EL (cell line): Measurements from ENCODE around the gene PHLPP1.
A peak's percentile ranks its signal among the peaks of the same experiment; 100 is the strongest.
"Not testable (repeated sequence)": the region's sequence is repeated elsewhere in the genome, so short reads cannot be mapped to it uniquely, and the experiment has no call there.

Experiments
- DNase-seq: peaks from one replicate; pipeline ENCODE4 v3.0.0-alpha.2; 2016

The PHLPP1 gene

DNA sequence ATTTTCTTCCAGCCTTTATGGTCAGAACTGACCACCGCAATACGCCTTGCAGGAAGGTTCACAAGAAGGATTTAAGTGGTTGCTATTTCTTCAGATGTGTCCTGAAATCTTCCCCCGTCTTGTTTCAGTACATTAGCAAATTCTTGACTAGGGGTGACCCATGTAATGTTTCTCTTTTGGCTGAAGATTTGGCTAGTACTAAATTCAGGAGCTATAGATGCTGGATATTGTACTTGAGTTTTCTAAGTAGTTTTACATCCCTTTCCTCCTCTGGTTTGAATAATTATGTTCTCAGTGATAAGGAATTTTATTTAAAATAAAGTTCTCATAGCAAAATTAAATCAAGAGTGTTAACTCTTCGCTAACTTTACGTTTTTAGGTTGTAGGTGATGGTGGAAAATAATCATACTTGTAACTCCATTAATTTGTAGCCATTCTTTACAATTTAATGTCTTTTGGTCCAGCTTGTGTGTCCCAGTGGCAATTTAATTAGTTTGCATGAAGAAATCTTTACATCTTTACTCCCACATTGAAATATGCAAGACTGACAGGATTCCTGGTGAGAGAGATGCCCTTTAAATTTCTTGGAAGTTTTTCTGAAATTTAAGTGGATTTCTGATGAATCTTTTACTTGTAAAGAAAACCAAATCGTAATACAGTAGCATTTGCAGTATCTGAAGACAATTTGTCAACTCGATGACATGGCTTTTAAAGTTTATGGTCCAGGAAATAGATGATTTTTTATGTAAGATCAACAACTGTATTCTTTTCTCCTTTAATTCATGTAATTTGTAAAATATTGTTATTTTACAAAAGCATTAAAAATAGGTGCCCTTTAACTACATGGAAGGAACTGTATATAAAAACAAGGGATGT lies 2.8 kb downstream of the PHLPP1 start:
- DNase-seq: peak; percentile 11

DNA sequence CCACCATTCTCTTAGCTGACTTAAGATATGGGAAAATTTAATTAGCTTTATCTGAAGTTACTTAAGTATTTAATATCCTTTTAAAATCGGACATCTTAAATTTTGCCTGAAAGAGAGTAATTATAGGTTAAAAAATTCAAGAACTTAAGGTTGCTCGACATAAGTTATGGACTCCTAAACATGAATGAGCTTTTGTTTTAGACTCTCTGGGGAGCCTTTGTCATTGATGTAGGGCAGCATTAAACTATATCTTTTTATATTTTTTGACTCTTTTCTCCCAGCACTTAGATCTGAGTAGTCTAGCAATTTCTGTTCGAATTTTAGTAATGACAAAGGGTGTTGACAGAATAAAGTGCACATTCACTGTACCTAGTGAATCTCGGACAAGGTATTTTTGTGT lies 4.7 kb downstream of the PHLPP1 start:
- DNase-seq: no peak

DNA sequence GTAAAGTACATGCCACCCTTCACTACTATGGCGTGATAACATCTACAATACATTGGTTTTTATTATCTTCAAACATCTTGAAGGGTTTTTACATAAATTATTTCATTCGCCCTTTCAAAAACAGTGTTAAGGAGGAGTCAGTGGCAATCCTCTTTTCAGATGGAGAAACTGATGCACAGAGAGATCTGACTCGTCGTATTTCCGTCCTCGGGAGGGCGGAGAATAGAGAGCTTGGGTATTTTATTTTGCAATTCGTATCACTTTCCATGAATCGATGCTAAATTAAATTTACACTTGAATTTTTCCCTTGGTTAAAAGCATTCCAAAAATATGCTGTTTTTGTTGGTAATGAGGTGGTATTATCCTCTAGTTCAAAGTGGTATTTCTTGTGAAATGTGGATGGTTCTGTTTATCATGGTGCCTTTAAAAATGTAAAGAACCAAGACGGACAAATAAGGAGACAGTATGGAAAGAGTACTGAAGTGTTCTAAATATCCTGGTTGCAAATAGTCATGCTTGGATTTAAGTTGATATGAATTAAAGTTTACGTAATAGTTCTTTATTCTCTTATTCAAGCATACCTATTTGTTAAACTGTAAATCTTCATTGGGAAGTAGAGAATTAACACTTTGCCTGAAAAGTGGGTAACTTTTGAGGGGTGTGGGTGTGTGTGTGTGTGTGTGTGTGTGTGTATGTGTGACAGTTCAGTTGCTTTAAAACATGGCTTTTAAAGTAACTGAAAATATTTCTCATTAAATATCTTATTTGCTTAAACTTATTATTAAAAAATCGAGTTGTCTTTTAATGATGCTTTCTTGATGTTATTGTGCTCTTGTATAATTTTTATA lies 5.6 kb downstream of the PHLPP1 start:
- DNase-seq: no peak

DNA sequence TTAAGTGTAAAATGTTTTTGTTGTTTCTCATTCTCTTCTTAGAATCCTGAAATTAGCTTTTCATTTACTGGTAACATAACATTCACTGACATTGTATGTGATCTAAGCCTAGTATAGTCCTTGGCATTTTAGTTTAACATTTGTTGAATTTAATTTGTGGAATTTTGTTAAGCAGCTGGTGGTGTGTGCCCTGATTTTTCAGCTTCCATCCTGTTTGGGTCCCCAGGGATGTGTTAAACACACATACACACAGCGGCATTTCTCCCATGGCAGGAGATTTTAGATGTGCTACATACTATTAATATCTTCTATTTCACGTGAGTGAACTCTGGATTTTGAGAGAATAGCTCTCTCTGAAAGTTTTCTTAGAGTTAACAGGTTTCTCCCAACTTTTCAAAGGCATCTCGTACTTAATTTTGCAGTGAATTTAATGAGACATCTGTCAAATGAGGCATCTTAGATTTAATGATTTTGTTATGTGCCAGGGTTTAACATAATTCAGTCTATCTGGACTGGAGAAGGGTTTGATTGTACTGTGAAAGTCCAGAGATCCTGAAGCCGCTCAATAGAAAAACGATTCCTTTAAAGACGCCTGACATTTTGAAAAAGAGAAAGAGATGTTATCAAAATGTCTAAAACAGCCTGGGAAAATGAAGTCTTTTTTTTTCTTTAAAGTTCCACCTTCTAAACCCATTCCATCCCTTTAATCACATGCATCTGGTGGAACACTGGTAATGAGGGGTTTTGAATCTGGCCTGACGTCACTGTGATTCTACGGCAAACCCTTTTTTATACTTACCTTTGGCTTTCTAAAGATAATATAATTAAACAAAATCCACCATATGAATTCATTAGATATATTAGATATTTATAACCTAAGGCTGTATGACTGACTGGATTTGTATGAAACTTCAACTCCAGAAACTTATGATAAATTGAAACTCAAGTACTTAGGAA lies 6.8 kb downstream of the PHLPP1 start:
- no peak for DNase-seq

DNA sequence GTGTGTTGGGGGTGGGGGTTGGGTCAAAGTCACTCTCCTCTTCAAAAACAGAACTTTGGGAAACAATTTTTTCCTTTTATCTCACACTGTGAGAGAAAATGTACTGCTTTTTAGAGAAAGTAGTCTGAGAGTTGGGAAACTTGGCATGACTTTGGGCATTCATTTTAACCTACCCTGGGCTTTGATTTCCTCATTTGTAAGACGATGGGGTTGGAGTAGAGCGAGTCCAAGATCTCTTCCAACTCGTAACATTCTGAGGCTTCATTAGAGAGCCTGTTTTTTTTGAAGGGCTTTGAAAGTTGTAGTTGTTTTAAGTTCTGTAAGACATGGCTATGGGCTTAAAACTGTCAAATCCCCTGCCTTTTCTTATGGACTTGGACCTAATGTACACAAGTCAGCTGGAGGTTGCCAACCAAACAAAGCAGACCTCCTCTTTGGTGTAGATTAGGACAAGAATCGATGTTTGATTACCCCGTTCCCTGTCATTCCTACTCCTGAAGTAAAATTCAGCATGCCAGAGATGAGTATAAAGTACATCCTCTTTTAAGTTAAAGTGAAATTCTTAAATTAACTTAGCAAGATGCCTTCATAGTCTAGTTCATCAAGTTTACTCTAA lies 8.4 kb downstream of the PHLPP1 start:
- DNase-seq: no peak

DNA sequence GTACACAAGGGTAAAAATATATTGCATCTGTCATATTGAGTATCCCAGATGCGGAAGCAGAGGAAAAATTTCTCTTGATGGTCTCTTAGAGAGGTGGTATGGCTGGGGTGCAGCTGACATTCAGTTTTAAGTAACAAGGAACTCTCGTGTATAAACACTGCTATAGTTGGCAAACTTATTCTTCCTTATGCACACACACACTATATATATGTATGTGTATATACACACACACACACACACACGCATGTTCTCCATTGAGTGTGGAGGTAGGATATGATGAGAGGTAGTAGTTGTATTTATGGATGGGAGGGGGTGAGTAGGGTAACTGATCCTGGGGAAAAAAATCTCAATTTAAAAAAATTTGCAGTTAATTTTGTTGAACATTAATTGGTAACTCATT lies 10.6 kb downstream of the PHLPP1 start:
- DNase-seq: no peak

DNA sequence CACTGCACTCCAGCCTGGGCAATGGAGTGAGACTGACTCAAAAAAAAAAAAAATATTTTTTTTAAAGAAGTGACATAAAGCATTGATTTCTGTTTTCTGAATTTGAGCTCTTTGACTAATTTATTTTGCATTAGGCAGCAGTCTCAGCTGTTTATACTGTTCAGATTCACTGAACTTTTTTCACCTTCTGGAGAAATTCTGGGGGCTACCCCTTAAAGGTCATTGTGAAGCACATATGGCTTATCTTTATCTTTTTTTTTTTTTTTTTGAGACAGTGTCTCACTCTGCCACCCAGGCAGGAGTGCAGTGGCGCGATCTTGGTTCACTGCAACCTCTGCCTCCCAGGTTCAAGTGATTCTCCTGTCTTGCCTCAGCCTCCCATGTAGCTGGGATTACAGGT lies 12.9 kb downstream of the PHLPP1 start:
- no peak for DNase-seq

DNA sequence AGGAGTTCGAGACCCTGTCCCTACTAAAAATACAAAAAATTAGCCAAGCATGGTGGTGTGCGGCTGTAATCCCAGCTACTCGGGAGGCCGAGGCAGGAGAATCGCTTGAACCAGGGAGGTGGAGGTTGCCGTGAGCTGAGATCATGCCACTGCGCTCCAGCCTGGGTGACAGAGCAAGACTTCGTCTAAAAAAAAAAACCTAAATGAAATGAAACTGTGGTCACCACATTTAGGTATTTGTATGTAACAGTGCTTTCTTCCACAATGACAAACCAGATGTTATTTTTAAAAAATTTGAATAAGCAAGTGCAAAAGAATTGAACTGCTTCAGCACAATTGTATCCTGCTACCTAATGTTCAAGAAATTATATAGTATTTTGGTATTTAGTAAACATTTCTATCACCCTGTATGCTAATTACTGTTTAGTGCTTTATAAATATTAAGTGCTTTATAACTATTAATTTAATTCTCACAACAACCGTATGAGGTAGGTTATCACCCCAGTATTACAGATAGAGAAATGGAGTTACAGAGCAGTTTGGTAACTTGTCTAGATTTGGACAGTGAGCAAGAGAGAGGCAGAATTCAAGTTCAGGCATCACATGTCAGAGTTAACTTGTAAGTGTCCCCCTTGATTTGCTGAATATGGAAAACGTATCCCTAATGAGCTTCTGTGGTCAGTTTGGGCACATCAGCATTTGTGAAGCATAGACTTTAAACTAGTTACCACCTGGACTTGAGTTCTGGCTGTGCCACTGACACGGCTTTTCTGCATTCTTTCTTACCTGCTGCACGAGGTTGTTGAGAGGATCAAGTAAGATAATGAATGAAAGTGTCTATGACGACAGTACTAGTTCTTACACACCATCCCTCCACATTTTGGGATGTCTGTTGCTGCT lies 14.4 kb downstream of the PHLPP1 start:
- DNase-seq: no peak

DNA sequence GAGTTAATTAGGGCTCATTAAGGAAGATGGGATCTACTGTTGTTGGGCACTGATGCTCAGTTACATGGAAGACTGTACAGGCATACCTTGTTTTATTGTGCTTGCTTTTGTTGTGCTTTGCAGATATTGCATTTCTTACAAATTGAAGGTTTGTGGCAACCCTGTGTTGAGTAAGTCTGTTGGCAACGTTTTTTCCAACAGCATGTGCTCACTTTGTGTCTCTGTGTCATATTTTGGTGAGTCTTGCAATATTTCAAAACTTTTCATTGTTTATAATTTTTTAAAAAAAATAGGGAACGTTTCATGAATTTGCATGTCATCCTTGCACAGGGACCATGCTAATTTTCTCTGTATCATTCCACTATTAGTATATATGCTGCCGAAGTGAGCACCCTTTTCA lies 15.6 kb downstream of the PHLPP1 start:
- no peak for DNase-seq

DNA sequence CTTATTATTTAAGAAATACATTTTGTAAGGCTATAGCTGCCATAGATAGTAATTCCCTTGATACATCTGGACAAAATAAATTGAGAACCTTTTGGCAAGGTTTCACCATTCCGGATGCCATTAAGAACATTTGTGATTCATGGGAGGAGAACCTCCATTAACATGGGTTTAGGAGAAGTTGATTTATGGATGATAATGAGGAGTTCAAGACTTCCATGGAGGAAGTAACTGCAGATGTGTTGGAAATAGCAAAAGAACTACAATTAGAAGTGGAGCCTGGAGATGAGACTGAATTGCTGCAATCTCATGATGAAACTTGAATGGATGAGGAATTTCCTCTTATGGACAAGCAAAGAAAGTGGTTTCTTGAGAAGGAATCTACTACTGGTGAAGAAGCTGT lies 17.3 kb downstream of the PHLPP1 start:
- DNase-seq: no peak

DNA sequence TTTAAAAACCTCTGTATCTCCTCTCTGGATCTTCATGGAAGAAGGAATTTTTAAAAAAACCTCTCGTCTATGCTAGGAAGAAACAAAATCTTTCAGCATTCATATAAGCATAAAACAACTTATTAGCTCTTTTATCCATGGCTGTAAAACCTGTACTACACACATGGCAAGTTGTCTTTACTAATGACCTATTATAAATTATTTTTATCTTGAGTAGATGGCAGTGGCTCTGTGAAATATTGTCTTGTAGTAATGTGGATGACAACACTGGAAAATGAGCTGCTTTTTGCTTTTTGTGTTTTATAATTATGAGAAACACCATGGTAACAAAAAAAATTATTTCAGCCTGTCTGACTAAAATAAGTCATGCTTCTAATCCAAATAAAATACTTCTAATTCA lies 18.9 kb downstream of the PHLPP1 start:
- DNase-seq: no peak

DNA sequence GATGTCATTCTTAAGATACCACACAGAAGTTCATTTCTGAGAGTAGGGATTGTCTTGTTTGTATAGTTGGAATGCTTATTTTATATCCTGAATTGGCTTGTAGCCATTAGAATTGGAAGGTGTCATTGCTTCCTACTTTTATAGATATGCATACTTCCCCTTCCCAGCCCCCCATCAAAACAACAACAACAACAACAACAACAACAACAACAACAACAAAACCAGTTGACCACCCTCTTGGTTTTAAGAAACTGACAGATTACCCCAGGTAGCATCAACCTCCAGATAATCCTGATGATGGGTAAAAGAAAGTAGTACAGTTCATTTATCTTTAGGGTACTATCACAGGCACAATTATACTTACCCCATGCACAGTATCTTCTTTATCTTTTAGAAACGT lies 20.0 kb downstream of the PHLPP1 start:
- no peak for DNase-seq

DNA sequence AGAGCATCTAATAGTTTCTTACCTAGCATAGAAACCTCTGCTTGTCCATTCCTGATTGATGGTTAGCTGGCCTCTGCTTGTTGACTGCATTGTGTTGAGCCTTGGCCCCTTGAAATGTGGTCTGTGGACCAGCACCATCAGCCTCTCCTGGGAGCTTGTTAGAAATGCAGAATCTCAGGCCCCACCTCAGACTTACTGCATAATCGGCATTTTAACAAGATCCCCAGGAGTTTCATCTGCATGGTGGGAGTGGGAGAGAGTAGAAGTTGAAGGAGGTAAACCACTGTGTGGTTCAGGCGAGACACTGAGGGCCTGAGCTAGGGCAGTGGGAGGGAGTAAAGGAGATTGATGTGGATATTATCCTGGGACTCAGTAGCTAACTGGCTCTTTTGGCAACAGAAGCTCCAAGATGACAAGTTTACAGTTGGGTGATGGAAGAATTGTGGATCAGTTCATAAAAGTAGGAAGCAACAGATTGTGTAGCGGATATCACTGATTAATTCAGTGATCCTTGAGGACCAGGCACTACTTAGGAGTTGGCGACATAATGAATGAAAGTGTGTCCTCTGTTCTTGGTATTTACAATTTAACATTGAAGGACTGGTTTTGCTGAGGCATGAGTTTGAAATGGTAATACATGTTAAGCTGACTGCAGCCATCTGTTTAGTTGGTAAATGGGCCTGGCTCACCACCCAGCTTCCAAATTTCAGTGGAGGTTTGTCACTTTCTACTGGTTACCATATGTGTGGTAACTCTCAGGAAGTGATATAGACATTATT lies 20.9 kb downstream of the PHLPP1 start:
- DNase-seq: no peak

DNA sequence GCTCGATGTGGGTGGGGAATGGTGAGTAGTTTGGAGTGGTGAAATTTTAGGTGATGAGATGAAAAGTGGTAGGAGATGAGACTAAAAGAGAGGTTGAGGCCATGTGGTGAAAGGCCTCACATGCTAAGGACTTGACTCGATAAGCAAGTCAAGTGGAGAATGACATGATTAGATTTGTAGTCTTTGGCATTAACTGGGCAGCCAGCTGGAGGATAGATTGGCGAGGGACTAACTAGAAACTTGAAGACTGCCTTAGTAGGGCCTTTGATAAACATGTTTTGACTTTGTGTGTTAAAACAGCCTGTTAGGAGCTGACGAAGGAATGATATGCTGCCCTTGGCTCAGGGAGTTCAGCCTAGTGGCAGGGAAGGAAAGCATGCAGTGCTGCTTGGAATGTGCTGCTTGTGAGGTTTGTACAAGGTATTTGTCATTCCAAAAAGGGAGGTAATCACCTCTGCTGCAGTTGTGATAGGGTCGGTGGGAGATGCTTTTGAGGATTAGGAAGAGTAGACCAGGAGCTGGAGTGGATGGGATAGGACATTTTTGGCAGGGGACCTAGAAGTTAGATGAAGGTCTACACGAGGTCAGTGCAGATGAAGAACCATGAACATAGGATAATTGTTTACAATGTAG lies 22.0 kb downstream of the PHLPP1 start:
- no peak for DNase-seq

DNA sequence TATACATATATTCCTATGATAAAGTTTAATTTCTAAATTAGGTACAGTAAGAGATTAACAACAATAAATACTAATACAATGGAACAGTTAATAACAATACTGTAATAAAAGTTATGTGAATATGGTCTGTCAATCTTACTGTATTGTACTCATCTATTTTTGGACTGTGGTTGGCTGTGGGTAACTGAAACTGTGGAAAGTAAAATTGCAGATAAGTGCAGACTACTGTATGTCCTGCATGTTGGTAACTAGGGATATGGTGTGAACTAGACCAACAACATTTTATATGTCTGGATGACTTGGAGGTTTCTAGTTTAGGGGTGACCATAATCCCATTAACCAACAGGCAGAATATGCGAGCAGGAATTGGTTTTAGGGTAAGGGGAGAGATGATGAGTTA lies 23.3 kb downstream of the PHLPP1 start:
- DNase-seq: no peak

DNA sequence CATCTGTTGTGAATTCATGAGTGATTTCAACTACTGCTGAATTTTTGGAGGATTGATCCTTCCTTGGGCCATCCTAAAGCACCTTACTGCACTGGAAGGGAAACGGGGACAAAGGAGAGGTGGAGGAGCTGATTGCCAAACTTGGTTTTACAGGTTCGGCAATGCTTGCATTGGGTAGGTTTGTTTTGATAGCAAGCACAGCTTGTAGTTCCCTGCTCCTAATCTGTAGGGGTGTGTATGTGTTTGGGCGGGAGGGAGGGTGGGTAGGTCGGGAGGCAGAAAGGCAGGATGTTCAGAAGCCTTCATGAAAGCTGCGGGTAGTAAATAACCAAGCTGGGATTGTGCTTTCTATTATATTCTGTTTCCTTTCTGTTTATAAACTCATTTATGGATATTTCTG lies 24.6 kb downstream of the PHLPP1 start:
- DNase-seq: no peak

DNA sequence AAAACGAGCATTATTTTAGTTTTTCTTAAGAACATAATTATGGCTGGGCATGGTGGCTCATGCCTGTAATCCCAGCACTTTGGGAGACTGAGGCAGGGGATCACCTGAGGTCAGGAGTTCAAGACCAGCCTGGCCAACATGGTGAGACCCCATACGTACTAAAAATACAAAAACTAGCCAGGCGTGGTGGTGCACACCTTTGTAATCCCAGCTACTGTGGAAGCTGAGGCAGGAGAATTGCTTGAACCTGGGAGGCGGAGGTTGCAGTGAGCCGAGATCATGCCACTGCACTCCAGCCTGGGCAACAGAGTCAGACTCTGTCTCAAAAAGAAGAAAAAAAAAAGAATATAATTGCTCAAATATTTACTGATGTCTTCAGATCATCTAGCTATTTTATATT lies 25.3 kb downstream of the PHLPP1 start:
- DNase-seq: not testable (repeated sequence)

DNA sequence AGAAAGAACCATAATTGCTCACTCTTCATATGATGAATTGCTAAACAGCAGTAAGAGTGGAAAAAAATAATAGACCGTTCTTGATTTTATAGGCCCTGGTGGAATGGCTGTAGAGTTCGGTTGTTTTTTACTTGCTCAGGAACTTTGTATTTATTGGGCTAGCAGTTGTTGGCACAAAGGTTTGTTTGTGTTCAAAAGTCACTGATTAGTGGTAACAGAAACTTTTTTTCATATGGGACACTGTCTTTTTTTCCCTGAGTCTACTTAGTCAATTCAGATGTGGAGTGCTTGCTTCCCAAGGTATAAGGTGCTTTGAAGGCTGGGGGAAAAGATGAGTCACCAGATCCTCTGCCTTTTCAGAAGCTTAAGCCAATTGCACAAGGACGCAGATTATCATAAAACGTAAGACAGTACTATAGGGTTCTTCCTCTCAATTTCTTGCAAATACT lies 25.8 kb downstream of the PHLPP1 start:
- DNase-seq: peak; percentile 23

DNA sequence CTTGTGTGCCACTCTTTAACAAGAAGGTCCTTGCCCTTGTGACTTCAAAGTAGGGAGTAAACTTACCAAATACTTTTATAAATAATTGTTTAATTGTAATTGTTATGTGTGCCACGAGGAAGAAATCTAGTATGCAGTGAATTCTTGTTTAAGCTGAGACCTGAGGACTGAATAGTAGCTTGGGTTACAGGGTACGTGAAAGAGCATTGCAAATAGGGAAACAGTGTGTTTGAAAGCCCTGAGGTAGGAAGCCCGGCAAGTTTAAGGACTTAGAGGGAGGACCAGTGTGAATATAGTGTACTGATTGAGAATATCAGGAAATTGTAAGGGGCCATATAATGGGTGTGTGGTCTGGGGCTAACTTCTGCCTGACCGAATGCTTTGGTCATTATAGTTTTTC lies 26.2 kb downstream of the PHLPP1 start:
- no peak for DNase-seq
